GM19372 (cell line): ENCODE data around the gene LTB4R.
A peak's percentile ranks its signal among the peaks of the same experiment; 100 is the strongest.
"Not testable (repeated sequence)": the region's sequence is repeated elsewhere in the genome, so short reads cannot be mapped to it uniquely, and the experiment has no call there.

Experiments
- ATAC-seq: cut with Tn5 transposase; IDR thresholded peaks from one replicate; pipeline ENCODE4 v1.9.1; 2021; ENCODE audit warnings: mild to moderate bottlenecking, low read depth, moderate library complexity; ENCODE audit not compliant: unreplicated experiment

Gene LTB4R

DNA sequence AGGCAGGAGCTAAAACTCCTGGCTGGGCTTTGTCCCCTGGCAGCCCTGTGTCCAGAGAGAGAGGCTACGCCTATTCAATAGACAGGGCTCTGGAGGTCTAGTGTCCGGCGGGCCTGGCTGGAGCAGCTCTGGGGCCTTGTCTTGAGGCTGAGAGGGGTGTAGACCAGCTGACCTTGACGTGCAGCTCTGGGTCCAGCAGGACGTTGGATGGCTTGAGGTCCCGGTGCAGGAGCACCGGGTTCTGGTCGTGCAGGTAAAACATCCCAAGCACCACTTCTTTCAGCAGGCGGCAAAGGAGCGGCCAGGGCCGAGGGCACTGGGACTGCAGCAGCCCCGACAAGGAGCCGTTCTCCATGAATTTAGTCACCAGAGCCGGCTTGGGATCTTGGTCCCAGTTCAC lies 27.5 kb downstream of the LTB4R start:
- ATAC-seq = no peak

DNA sequence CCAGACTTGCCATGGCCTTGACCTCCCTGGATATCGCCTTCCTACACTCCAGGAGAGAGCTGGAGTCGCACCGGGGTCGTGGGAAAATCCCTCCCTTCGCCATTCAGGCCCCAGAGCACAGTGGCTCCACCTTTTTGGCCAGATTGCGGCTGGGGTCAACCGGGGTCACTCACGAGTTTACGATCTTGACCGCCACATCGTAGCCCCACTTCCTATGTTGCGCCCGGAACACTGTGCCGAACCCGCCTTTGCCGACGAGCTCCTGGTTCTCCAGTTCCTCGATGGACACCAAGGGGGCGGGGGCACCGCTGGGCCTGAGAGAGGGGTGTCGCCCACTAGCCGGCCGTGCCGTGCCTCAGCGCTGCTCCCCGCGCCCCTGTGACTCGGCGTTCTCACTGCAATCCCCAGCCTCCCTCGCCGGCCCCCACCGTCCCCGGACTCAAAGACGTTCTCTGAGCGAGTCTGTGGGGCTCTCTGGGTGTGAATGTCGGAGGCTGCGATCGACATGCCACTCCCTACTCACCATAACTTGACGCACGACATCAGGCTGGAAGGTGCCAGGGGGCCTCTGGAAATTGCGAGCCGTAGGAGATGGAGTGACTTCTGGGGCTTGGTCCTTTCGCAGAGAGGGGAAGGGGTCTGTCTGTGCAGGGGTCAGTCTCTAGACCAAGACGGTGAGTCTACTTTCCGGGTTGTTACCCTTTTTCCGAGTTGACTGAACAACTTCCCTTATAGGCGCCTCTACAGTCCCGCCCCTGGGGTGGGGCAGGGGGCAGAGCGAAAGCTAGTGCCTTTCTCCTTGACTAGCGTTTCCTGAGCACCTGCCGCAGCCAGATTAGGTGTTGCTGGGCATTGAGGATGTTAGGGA lies 28.2 kb downstream of the LTB4R start, which contains the start of gene RIPK3:
Gene RIPK3 (minus strand): TSS at position 708 of the 868 bp plus-strand sequence. CDS start 165 bp downstream, at position 543.
- peak; percentile 90 for ATAC-seq

DNA sequence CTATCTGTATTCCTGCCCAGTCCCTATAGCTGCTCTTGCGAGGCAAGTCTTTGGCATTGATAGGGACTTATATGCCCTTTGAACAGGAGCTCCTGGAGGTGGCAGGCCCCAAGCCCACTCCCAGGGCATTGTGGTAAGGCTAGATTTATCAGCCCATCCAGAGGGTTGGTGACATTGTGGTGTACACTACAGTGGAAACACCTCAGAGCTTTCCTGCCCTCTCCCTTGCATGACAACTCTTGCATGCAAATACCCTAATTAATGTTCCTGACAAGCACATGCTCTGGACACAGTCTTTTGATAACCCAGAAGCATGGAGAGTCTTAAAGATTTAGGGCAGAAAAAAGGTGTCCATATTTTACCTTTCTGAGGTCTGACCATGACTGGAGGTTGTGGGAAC lies 29.3 kb downstream of the LTB4R start:
- no peak for ATAC-seq

DNA sequence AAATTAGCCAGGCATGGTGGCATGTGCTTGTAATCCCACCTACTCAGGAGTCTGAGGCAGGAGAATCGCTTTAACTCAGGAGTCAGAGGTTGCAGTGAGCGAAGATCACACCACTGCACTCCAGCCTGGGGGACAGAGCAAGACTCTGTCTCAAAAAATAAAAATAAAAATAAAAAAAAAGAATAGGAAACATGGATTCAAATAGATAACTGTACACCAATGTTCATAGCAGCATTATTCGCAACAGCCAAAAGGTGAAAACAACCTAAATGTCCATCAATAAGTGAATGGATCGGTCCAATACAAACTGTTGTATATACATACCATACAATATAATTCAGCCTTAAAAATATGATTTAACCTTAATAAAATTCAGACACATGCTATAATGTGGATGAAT lies 31.6 kb downstream of the LTB4R start:
- ATAC-seq = no peak

DNA sequence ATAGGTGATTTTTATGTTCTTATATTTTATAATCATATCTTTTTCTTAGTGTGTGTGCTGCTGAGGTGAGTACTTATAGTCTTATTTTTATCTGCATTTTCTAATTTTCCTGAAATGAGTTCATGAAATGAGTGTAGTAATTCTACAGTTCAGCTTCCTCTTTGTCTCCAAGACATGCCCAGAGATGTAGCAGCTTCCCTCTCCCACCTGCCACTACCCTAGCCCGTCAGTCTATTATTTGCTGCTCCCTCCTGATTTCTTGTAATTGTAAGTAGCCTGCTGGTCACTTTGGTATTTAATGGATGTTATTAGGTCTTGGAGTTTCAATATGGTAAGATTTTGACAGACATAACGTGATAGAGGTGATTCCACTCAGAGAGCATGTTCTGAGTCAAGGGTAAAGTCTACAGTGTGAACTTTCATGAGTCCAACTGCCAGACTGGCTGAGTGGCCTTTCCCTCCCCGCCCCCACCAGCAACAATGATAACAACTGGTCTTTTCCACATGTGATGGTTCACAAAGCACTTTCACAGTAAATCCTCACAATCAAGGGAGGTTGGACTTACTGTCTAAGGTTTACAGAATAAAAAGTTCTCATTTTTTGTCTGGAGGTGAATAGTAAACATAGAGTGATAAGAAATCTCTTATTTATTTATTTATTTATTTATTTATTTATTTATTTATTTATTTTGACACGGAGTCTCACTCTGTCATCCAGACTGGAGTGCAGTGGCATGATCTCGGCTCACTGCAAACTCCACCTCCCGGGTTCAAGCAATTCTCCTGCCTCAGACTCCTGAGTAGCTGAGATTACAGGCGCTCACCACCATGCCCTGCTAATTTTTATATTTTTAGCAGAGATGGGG lies 32.7 kb downstream of the LTB4R start:
- no peak for ATAC-seq

DNA sequence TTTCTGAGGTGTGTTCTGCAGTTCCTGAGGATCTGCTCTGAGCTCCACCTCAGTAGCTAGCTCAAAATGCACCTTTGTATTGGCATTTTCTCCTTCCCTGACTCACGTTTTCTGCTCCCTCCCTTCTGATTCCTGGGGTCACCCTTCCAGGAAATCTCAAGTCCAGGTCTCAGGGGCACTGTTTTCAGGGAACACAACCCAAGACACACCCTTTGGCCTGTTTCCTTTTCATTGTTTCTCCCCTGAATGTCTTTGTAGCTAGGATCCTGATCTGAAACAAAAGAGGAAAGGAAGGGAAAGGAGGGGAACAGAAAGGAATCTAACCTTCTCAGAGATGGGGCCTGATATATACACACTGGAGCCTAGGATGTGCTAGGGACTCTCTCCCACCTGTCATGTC lies 35.8 kb downstream of the LTB4R start:
- ATAC-seq = no peak

DNA sequence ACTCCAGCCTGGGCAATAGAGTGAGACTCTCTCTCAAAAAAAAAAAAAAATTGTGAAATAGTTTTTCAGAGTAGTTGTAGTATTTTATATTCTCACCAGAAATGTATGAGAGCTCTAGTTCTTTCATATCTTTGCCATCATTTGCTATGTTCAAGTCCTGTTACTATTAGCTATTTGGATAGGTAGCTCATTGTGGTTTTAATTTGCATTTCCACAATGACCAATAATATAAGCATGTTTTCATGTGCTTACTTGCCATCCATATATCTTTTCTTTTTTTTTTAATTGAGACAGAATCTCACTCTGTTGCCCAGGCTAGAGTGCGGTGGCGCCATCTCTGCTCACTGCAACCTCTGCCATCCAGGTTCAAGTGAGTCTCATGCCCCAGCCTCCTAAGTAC lies 36.9 kb downstream of the LTB4R start:
- no peak for ATAC-seq

DNA sequence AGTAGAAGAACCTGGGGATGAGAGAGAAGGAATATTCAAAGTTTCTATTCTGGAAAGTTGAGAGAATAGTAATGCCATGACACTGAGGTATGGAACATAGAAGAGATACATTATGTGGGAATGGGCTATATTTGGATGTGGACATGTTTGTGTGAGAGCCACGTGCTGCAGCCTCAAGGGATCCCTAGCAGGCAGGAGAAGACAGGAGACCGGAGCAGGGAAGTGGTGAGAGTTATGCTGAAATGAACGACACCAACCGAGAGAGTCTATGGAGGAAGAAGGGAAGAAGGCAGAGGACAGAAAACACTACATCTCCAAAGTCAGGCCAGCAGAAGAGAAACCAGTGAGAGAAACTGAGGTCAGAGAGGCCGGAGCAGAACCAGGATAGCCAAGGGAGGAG lies 38.4 kb downstream of the LTB4R start:
- ATAC-seq = no peak

DNA sequence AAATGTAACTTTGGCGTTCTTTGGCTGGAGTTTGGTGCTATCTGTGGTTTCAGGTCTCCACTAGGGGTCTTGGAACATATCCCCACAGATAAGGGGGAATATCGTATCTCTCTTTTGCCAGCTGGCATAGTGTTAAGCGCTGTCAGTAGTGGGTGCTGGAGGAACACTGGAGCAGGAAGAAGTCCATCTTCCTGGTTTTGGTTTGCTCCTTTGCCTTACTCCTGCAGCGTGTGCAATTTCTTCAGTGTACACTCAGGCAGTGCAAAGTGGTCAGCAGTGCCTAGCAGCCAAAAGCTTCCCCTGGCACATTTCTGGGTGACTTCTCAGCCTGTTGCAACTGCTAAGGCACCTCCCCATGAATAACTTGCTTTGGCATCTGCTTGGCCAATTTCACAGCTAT lies 40.2 kb downstream of the LTB4R start:
- no peak for ATAC-seq

DNA sequence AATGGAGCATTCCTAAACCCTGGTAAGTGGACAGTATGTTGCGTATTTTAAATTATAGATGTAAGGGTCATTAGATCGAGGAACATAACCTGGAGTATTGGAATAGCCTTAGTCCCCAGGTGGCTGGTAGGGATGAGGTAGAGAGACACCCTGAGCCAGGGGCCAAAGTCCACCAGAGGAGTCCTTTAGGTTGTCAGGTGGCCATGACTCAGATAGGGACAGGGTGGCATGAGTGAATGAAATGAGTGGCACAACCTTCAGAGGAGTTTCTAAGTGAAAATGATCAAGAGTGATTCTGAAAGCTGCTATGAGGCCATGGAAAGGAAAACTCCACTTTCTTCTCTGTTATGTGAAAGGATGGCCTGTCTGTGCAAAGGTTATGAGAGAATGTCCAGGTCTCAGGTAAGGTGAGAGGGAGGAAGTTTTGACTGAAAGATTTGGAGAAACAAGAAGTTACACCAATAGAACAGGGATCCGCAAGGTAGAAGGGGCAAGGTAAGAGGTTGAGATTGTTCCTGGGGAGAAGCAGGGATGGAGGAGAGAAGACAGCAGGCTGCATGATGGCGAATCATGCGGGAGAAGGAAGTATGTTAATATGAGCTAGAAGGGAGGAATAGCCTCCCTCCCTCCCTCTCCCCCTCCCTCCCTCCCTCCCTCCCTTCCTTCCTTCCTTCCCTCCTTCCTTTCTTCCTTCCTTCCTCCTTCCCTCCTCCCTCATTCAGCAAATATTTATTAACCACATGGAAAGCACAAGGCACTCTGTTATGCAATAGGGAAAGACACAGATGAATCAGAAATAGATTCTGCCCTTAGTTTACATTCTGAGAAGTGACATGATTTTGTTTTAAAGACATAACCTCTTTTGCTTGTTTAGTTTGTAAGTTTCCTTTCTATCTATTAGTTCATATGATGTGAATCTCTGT lies 42.5 kb downstream of the LTB4R start:
- ATAC-seq = no peak

DNA sequence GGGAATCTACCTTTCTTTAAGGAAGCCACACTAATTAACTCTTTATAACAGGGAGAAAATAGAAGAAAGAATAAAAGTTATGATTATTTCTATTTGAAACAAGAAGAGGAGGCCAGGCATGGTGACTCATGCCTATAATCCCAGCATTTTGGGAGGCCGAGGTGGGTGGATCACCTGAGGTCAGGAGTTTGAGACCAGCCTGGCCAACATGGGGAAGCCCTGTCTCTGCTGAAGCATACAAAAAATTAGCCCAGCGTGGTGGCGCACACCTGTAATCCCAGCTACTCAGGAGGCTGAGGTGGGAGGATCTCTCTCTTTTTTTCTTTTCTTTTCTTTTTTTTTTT lies 43.2 kb downstream of the LTB4R start:
- not testable (repeated sequence) for ATAC-seq

DNA sequence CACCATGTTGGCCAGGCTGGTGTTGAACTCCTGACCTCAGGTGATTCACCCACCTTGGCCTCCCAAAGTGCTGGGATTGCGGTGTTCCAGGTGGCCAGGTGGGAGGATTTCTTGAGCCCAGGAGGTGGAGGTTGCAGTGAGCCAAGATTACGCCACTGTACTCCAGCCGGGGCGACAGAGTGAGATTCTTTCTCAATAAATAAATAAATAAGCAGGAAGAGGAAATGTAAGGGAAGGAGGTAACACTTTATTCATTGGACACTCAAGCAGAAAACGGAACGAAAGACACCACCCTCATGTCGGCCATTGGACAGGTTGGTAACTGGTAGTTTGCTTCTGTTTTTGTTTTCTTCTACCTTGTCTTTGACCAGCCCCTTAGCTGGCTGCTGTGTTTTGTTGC lies 43.7 kb downstream of the LTB4R start:
- ATAC-seq = no peak

DNA sequence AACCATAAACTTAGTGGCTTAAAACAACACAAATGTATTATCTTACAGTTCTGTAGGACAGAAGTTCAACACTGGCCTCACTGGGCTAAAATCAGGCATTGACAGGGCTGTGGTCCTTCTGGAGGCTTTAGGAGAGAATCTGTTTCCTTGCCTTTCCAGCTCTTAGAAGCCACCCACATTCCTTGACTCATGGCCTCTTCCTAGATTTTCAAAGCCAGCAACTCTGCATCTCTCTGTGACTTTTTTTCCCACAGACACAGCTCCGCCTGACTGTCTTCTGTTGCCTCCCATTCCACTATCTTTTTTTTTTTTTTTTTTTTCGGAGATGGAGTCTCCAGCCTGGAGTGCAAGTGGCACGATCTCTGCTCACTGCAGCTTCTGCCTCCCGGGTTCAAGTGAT lies 44.9 kb downstream of the LTB4R start:
- no peak for ATAC-seq

DNA sequence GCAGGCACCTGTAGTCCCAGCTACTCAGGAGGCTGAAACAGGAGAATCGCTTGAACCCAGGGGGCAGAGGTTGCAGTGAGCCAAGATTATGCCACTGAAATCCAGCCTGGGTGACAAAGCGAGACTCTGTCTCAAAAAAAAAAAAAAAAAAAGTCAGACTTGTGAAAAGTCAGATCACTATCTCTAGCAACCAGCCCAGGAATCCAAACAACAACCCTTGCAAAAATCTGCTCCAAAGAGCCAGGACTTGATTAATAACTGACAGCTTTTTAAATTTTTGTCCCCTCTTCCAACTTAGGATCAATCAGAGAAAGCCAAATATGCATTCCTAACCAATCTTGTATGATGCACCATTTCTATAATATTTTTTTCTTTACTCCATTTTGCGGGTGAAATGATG lies 49.0 kb downstream of the LTB4R start:
- no peak for ATAC-seq

DNA sequence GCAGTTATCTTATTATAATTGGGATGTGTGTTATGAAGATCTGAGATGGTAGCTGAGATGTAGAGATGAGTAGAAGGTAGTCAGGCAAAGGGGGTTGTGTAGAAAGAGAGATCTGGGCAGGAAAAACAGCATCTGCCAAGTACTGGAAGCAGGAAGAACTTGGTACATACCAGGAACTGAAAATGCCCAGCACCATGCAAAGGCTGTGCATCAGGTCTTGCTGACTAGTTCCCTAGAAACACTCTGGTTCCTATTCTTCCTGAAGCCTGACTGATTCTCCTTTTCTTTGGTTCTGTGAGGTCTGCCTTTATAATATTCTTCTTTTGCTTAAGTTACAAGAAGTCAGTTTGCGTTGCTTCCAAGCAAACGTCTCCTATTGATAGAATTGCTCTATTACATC lies 50.0 kb downstream of the LTB4R start:
- ATAC-seq = no peak

DNA sequence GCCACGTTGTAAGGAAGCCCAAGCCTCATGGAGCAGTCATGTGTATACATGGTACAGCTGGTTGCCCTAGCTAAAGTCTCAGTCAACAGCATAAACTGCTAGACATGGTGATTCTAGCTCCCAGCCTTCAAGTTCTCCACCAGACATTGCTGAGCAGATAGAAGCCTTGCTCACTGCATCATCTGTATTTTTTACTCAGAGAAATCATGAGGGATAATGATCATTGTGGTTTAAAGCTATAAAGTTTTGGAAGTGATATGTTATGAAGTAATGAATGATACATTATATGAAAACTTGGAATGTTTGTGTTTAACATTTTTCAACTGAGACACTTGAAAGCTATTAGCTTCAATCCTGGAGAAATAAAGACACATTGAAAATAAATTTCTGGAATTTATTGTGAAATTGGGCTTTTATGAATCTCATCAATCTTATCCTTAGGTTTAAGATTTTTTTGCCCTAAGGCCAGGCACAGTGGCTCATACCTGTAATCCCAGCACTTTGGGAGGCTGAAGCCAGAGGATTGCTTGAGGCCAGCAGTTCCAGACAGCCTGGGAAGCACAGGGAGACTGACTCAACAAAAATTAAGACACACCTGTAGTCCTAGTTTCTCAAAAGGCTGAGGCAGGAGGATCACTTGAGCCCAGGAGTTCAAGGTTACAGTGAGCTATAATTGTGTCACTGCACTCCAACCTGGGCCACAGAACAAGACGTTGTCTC lies 51.1 kb downstream of the LTB4R start:
- no peak for ATAC-seq

DNA sequence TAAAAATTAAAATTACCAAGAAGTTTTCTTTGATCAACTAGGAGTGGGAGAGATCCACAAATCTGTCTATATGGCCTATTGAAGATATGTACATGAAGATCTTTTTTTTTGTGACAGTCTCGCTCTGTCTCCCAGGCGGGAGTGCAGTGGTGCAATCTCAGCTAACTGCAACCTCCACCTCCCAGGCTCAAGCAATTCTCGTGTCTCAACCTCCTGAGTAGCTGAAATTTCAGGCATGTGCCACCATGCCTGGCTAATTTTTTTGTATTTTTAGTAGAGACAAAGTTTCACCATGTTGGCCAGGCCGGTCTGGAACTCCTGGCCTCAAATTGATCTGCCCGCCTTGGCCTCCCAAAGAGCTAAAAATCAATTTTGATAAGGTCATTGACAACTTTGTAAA lies 52.1 kb downstream of the LTB4R start:
- ATAC-seq = no peak

DNA sequence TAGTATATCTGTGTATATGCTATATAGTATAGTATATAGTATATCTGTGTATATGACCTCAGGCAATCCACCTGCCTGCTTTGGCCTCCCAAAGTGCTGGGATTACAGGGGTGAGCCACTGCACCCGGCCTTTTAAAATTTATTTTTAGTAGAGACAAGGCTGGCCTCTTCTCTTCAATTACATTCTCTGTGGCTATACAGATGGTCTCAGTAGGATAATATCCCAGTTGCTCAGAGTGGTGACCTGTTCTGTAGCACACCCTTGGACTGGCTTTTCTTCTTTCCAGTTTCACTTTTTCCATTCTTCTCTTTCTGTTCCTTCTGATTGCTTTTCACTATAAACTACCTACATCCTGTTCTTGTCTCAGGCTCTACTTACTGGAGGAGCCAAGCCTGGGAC lies 53.5 kb downstream of the LTB4R start:
- ATAC-seq = no peak

DNA sequence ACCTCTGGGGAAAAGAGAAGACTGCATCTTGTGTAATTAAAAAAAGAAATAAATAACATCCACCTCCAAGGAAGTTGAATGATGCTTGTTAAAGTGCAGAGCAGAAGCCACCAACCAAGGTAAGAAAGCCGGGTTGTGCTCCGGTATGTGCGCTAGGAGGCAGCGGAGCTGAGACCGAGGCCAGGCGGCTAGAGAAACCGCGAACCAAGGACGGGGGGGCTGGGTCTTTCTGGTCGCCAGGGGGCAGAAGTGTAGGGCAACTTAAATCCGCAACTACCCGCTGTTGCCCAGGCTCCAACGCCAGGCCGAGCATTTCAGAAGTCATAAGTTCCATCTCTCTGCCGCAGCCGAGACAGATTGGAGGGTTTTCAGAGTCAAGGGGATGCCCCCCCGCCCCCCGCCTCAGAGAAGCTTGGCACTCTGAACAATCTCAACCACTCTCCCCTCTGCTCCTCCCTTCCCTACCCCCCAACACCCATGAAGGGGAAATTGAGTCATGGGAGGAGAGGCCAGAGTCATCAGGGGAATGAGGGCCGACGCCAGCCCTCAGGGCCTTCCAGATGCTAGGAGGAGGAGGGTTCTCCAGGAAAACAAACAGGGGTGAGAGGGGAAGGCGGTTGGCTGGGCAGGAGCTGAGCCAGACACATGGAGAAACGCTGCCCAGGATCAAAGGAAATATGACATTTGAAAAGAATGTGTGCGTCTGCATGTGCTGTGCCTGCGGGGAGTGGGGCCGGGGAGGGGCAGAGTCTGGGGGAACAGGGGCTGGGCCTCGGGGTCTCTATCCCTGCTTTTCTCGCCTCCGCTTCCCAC lies 54.5 kb downstream of the LTB4R start:
- ATAC-seq = no peak
